Adipose tissue (tissue), 3 donors: Measurements from ENCODE around the gene SATB2. TPM values are rescaled to one million over a fixed set of nuclear protein-coding genes. Genes with fewer than 3 reads are reported as not detected.

Experiments
- H3K27ac ChIP-seq: one replicate; pipeline ENCODE4 v1.5.1; 2013; ENCODE audit warnings: low read depth, low read length
- WGBS, 3 donors: extraction: QIAGEN DNeasy Blood & Tissue Kit; methylation state at CpG; one replicate each; pipeline ENCODE4 v1.1.7; 2013; 5-methylcytosine and 5-hydroxymethylcytosine counted together
- polyA plus RNA-seq, 3 donors: library from polyadenylated mRNA; stranded (reverse); fragments of 200-250 nt; gene quantifications; one replicate each; pipeline ENCODE4 v1.2.3, GENCODE V29; 2013
- donor health status: healthy with polysubstance abuse.
- donor health status: Bipolar disorder and iron deficiency.
- donor health status: healthy.

The SATB2 gene
- polyA plus RNA-seq, 3 donors, result 0.68 to 1.8 (median 1.6) TPM

DNA sequence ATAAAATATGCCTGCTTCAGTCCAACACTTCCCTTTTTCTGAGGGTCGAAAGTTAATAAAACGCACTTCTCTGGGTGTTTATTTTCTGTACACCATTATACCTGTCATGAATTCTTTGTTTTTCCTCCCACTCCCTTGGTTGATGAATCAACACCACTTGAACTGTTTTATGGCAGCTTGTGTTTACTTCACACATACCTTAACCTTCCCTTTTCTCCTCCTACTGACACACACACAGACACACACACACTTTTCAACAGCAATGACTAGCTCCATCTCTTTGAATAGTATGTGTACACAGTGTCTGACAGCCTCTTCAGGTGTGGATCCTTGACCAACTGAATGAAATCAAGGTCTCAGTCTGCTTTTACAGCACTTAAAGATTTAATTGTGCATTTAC, 91.3 kb downstream of the SATB2 start:
- H3K27ac ChIP-seq, result no peak overlapping the region
- 26 to 80% (median 46%) methylated on average over 2 of the region's 2 CpGs for WGBS, 3 donors

DNA sequence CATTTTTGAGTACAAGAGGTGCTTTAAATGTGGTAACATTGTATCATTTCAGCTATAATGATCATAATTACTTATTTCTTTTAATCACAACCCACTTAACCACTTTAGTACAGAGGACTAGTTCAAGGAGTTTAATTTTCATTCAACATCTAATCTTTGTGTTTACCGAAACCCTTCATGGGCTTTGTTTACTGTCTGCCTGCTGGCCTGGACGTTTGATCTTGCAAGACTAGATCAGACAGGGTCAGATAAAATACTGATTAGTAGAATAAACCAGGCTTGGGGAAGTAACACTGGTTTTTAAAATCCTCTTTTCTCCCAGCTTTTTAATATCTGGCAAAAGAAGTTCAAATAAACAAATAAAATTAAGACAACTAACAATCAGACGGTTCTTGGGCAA, 93.6 kb downstream of the SATB2 start:
- no peak overlapping the region for H3K27ac ChIP-seq
- WGBS, 3 donors, result 45 to 75% (median 65%) methylated on average over 3 of the region's 3 CpGs

DNA sequence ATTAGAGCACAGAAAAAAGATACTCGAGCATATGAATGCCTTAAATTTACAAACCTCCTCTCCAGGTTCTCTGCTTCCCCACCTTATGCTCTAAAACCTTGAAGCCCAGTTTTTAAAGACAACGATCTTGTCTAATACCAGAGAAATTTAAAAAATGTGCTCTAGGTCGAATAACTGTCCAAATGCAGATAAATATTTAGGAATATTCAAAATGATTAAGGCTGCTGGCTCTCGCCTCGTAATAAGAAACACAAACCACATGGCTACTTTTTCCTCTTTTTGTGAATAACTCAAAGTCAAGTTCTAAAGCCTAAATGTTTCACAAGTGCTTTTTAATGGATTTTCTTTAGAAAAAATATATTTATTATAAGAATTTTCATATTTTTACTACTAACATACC, 101.3 kb downstream of the SATB2 start:
- no peak overlapping the region for H3K27ac ChIP-seq
- 56 to 78% (median 62%) methylated on average over 5 of the region's 5 CpGs for WGBS, 3 donors

DNA sequence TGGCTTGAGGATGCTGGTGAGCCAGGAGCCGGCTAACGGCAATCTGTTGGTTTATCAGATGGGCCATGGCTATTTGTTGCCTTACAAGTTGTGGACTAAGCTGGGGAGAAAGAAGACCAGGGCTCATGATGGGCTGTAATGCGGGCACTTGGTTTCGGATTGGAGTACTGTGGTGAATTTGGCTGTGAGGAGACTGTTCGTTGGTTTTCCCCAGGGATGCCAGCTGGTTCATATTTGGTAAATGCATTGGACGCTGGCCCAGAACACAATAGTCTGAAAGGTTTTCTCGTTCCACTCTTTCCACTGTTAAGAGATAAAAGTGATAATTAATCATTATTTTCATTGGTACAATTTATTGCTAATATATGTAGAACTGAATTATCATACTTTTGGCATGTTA, 108.9 kb downstream of the SATB2 start:
- WGBS, 3 donors, result 84 to 88% (median 87%) methylated on average over 7 of the region's 7 CpGs
- no peak overlapping the region for H3K27ac ChIP-seq

DNA sequence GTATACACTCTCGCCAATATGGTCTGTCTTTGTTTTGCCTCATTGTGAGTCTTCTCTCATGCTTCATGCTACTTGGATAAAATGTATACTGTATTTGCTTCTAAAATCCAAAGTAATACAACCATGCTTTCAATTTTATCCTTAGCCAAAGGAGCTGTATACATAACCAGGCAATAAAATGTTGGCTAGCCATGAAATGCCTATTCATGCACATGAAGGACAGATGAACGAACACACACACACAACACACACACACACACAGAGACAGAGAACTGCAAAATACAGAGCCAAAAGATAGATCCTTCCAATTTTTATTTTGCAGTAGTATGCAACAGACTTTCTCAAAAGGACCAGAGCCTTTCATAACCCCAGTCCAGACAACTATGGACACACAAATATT, 113.7 kb downstream of the SATB2 start:
- 89 to 91% (median 91%) methylated on average over 2 of the region's 2 CpGs for WGBS, 3 donors
- H3K27ac ChIP-seq, result no peak overlapping the region

GRCh38 chr2:199342334-199342733, 115.4 kb downstream of the SATB2 start:
- no peak overlapping the region for H3K27ac ChIP-seq
- 52 to 73% (median 64%) methylated on average over 1 of the region's 1 CpG for WGBS, 3 donors

DNA sequence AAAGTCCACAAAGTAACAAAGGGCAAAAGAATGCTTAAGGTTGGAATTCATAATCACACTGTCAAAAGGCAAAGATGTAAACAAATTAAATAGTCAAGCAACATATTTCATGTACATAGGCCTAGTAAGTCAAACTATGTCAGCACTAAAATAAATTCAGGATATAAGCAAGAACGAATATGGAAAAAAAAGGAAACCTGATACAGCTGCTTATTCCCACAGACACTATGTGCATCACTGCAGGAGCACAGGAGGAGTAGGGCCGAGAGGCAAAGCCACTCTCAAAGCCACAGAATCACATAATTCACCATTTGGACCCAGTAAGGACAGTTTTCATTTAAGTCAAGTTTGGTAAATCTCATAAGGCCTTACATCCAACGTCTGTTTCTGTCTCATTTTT, 116.6 kb downstream of the SATB2 start:
- WGBS, 3 donors, result 54 to 63% (median 54%) methylated on average over 3 of the region's 3 CpGs
- no peak overlapping the region for H3K27ac ChIP-seq

- no peak overlapping the region for H3K27ac ChIP-seq
- WGBS, 3 donors, result 63 to 85% (median 71%) methylated on average over 3 of the region's 3 CpGs
Observed at GRCh38 chr2:199339891-199340605, 117.7 kb downstream of the SATB2 start.

- 33 to 44% (median 42%) methylated on average over 2 of the region's 2 CpGs for WGBS, 3 donors
- no peak overlapping the region for H3K27ac ChIP-seq
Observed at GRCh38 chr2:199336546-199336945, 121.2 kb downstream of the SATB2 start.

GRCh38 chr2:199335502-199335901, 122.2 kb downstream of the SATB2 start:
- WGBS, 3 donors, result 84 to 89% (median 85%) methylated on average over 2 of the region's 2 CpGs
- no peak overlapping the region for H3K27ac ChIP-seq

DNA sequence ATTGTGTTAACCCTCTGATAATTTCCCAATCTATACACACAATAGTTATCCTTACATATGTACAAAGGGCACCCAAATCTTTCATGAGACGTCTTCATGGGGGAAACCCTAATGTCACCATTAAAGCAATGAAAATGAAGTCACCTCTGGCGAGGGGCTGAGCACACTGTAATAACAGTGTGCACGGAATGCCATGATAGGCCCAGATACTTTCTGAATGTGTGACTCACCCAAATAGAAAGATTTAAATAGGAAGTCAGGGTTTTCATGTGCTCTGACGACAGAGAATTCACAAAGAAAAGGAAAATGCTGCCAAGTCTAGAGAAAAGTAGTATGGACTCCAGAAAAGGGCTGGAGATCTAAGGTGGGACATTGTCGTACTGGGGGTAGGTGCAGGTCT, 128.3 kb downstream of the SATB2 start:
- H3K27ac ChIP-seq, result no peak overlapping the region
- WGBS, 3 donors, result 53 to 57% (median 56%) methylated on average over 5 of the region's 5 CpGs

DNA sequence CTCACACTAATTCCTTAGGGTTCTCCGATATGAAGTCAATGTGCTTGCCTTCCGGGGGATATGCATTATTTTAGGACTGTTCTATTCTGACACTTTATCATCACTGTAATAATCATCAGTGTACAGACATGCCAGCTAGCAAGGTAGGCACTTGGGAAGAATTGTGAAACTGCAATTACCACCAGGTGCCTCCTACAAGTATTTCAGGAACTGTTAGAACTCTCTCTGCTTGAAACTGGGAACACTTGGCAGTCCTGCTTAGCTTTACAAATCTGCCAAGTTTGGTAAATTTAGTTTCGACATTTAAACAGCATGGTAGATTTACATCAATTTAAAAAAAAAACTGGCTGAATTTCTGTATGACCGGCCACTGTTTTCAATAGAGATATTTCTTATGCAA, 128.7 kb downstream of the SATB2 start:
- H3K27ac ChIP-seq, result no peak overlapping the region
- 90 to 93% (median 92%) methylated on average over 4 of the region's 4 CpGs for WGBS, 3 donors

DNA sequence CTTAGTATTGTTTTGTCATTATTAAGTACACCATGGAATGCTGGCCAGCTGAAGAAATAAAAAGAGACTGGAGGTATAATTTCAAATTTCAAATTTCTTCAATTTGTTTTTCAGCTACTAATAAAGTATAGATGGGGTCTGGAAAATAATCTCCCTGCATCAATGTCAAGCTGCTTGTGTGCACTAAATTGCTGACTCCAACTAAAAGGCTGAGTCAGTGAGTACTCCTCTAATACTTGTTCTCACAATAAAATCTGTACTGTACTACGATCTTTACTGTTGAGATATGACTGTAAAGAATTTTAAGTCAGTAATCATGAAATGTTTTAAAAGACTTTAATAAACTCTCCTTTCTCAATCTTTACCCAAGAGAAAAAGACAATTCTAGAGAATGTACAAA, 131.9 kb downstream of the SATB2 start:
- WGBS, 3 donors, result 72 to 86% (median 80%) methylated on average over 1 of the region's 1 CpG
- H3K27ac ChIP-seq, result no peak overlapping the region

- WGBS, 3 donors, result 73 to 82% (median 80%) methylated on average over 1 of the region's 1 CpG
- H3K27ac ChIP-seq, result no peak overlapping the region
Observed at GRCh38 chr2:199322151-199322550, 135.6 kb downstream of the SATB2 start.

DNA sequence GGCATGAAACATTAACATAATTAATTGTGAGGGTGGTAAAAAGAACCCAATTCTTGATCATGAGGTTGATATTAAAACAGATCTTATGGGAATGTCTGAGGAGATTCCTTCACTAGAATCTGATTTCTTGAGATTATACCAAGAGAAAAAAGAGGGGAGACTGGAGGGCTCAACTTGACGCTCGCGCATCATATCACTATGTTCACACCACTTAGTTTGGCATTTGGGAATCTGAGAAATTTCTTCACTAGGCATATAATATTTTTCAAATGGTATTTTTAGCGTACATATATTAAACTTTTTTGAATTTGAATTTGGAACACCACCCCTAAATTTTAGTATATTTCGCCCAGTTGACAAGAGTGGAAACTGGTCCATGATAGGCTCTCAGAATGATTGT, 140.1 kb downstream of the SATB2 start:
- 96 to 97% (median 96%) methylated on average over 5 of the region's 5 CpGs for WGBS, 3 donors
- no peak overlapping the region for H3K27ac ChIP-seq

- 87 to 90% (median 89%) methylated on average over 3 of the region's 3 CpGs for WGBS, 3 donors
- H3K27ac ChIP-seq, result no peak overlapping the region
Observed at GRCh38 chr2:199316851-199317250, 140.9 kb downstream of the SATB2 start.

DNA sequence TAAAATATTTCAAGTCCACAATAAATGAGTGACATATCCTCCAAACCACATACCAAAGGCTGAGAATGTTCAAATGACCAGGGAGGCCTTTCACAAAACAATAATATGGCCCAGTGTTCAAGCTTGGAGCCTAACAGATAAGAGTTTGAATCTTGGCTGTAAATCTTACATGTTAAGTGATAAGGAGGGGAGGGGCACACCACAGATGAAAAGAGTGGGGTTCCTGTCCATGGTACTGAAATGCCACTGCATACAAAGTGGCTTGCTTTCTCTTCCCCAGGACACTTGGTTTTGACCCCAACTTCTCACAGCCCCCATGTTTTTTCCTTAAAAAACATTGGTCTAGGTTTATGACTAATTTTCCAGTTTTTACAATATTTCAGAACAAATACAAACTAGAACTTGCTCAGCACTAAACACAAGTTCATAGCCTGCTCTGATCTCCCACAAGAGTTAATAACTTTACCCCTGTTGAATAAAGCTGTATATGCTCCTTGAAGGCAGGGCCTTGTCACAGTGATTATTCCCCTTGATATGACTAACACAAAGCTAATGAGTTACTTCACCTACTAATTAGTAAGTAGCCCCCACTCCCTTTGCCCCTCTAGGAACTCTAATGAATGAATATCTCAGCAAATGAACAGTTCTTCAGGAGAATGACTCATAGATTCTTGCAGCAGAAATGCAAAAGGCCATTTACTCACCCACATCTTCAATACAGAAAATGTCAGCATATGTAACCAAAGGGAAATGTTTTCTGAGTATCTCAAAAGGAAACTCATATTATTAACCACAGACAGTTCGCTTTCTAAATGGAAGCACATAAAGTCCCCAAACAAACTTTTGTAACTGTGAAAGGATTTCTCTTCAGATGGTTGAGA, 142.2 kb downstream of the SATB2 start:
- H3K27ac ChIP-seq, result no peak overlapping the region
- WGBS, 3 donors, result 87 to 93% (median 89%) methylated on average over 1 of the region's 1 CpG

DNA sequence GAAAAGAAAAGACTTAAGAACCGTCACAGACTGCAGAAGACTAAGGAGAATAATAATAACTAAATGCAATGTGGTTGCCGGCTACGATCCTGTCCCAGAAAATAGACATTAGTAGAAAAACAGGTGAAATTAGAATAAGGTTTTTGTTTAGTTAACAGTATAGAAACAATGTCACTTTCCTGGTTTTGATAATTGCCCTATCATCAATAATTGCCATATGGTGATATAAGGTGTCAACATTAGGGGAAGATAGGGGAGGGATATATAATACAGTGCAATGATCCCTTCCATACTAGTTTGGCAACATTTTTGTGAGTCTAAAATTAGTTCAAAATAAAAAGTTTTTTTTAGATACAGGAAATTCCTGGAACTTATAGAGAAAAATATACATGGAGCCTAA, 144.8 kb downstream of the SATB2 start:
- no peak overlapping the region for H3K27ac ChIP-seq
- WGBS, 3 donors, result 89 to 95% (median 91%) methylated on average over 3 of the region's 3 CpGs

- H3K27ac ChIP-seq, result no peak overlapping the region
- 81 to 88% (median 81%) methylated on average over 7 of the region's 7 CpGs for WGBS, 3 donors
Observed at GRCh38 chr2:199310771-199311585, 146.8 kb downstream of the SATB2 start.
